Measurements from ENCODE around the gene PRDM5. TPM values are rescaled to one million over a fixed set of nuclear protein-coding genes. Genes with fewer than 3 reads are reported as not detected.

PRDM5 gene
- total and polyA plus RNA-seq, 7 donors: 0.56 to 3.4 (median 2.2) TPM

- no peaks in the 10 kb centered on the region for H3K9me3 ChIP-seq
- intact Hi-C loops (cut with DNase I): loop anchor here in 1 of 2 donors (5.0 kb wide), 1 partner anchor 368 kb away; no protein-coding TSS in a partner anchor
- H3K27me3 ChIP-seq (ENCODE audit: insufficient read depth in 3 of 3, low read length in 2 of 3): no peaks in the 10 kb centered on the region
- peak in 1 of 4 donors; percentile 44 for ATAC-seq
- 82 to 89% (median 87%) methylated on average over 2 of the region's 2 CpGs for WGBS, 3 donors
- no peak overlapping the region for H3K27ac ChIP-seq
- no peak overlapping the region for H3K4me3 ChIP-seq
- H3K4me1 ChIP-seq: no peaks in the 10 kb centered on the region
- no peak for DNase-seq
- no peaks in the 10 kb centered on the region for H3K36me3 ChIP-seq (ENCODE audit: insufficient read depth in 1 of 2, low read depth in 1 of 2)
- no peak for TF ChIP-seq CTCF (IDR thresholded peaks at IDR 0.05)
Measured at GRCh38 chr4:120724656-120725055, 197.9 kb downstream of the PRDM5 start.

GRCh38 chr4:120723986-120724385 is 198.5 kb downstream of the PRDM5 start:
- Histone ChIP-seq H3K36me3 (ENCODE audit: insufficient read depth in 1 of 2, low read depth in 1 of 2) (no peaks in the 10 kb centered on the region), H3K4me3 (no peak overlapping the region)
- 93 to 98% (median 97%) methylated on average over 2 of the region's 2 CpGs for WGBS, 3 donors

GRCh38 chr4:120723105-120723504 is 199.4 kb downstream of the PRDM5 start:
- TF ChIP-seq CTCF (IDR thresholded peaks at IDR 0.05): no peak

More at GRCh38 chr4:120723986-120724385, 198.5 kb downstream of the PRDM5 start:
- Histone ChIP-seq H3K27me3 (ENCODE audit: insufficient read depth in 3 of 3, low read length in 2 of 3) (no peaks in the 10 kb centered on the region), H3K4me1 (no peaks in the 10 kb centered on the region), H3K27ac (no peak overlapping the region), H3K9me3 (no peaks in the 10 kb centered on the region)
- intact Hi-C loops (cut with DNase I): loop anchor here in 1 of 2 donors (5.0 kb wide), 1 partner anchor 368 kb away; no protein-coding TSS in a partner anchor
- DNase-seq (no peak), ATAC-seq (no peak)
- no peak for TF ChIP-seq CTCF (IDR thresholded peaks at IDR 0.05)

DNA sequence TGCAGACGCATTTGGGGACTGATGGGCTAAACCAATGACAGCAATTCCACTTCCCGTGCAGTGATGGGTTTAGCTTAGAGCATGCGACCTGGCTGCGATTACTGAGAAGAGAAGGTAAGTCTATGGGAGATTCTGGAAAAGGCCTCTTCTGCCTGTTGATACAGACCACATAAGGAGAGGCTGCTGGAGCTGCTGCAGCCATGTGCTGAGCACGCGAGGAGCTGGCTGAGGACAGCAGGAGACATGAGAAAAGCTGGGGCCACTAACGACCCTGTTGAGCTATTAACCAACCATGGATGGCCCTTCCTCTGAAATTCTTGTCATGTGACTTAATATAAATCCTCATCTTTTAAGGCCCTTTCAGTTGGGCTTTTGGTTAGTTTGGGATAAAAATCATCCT is 199.9 kb downstream of the PRDM5 start:
- Histone ChIP-seq H3K27me3 (ENCODE audit: insufficient read depth in 3 of 3, low read length in 2 of 3) (no peaks in the 10 kb centered on the region), H3K4me1 (no peaks in the 10 kb centered on the region), H3K9me3 (no peaks in the 10 kb centered on the region), H3K27ac (no peak overlapping the region), H3K36me3 (ENCODE audit: insufficient read depth in 1 of 2, low read depth in 1 of 2) (no peaks in the 10 kb centered on the region), H3K4me3 (no peak overlapping the region)
- intact Hi-C loops (cut with DNase I): loop anchor here in 1 of 2 donors (5.0 kb wide), 1 partner anchor 370 kb away; no protein-coding TSS in a partner anchor
- ATAC-seq: no peak
- 90 to 92% (median 92%) methylated on average over 7 of the region's 7 CpGs for WGBS, 3 donors
- no peak for TF ChIP-seq CTCF (IDR thresholded peaks at IDR 0.05)
- no peak for DNase-seq

More at GRCh38 chr4:120723105-120723504, 199.4 kb downstream of the PRDM5 start:
- no peaks in the 10 kb centered on the region for H3K4me1 ChIP-seq
- ATAC-seq: no peak
- intact Hi-C loops (cut with DNase I): loop anchor here in 1 of 2 donors (5.0 kb wide), 1 partner anchor 369 kb away; no protein-coding TSS in a partner anchor
- H3K36me3 ChIP-seq (ENCODE audit: insufficient read depth in 1 of 2, low read depth in 1 of 2): no peaks in the 10 kb centered on the region
- no peaks in the 10 kb centered on the region for H3K27me3 ChIP-seq (ENCODE audit: insufficient read depth in 3 of 3, low read length in 2 of 3)
- DNase-seq: no peak
- no peaks in the 10 kb centered on the region for H3K9me3 ChIP-seq
- H3K4me3 ChIP-seq: no peak overlapping the region
- no peak overlapping the region for H3K27ac ChIP-seq
- WGBS, 3 donors: 88 to 91% (median 90%) methylated on average over 3 of the region's 3 CpGs
